GM19463 (cell line): ENCODE results near the gene PGM3.

Experiments
- ATAC-seq: cut with Tn5 transposase; IDR thresholded peaks from one replicate; pipeline ENCODE4 v1.9.1; 2021; ENCODE audit warnings: mild to moderate bottlenecking, moderate library complexity; ENCODE audit not compliant: unreplicated experiment

PGM3 gene

GRCh38 chr6:83124553-83124952 is 68.5 kb downstream of the PGM3 start:
- no peak for ATAC-seq

DNA sequence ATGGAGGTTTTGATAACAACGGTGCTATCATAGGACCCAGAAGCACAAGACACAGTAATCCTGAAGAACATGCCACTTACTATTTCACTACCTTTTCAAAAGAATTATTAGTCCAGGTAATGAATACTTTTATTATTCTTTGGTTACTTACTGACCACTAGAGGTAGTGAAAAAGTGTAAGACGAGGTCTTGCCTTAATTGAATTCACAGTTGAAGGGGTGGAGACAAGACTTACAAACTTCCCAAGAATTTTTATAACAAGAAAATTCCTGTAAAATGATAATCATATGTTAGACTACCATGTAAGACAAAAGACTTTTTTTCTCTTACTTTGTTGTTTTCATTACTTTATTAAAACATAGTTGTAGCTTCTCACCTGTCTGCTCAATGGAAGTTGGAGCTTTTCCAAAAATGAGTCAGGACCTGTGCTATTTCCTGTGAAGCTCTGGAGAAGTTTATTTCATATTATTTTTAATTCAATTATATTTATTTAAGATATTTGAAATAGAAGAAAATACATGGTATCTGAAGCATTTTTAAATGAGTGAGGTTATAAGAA is 73.2 kb downstream of the PGM3 start:
- no peak for ATAC-seq

- ATAC-seq: no peak
These were observed 75.3 kb downstream of the PGM3 start for GRCh38 chr6:83117802-83118201.
